ENCODE measurements around the gene NUDC.
A peak's percentile ranks its signal among the peaks of the same experiment; 100 is the strongest.
"Not testable (repeated sequence)": the region's sequence is repeated elsewhere in the genome, so short reads cannot be mapped to it uniquely, and the experiment has no call there.

NUDC gene

GRCh38 chr1:26989403-26990109 lies 68.0 kb downstream of the NUDC start:
- DNase-seq (ENCODE audit: low read depth in 1 of 2, low spot score in 1 of 2): not testable (repeated sequence)

- peak in 1 of 2 donors; percentile 19 for DNase-seq (ENCODE audit: low read depth in 1 of 2, low spot score in 1 of 2)
These were observed 70.0 kb downstream of the NUDC start for GRCh38 chr1:26991310-26992116.

- DNase-seq (ENCODE audit: low read depth in 1 of 2, low spot score in 1 of 2): peak; percentile 42 to 62
These were observed 71.9 kb downstream of the NUDC start, which contains the start of gene TRNP1 for GRCh38 chr1:26993237-26994019. TSS of gene TRNP1 (plus strand) at chr1:26993692. CDS start at chr1:26993787, 95 bp downstream.

GRCh38 chr1:26994020-26994786 lies 72.7 kb downstream of the NUDC start:
- no peak for DNase-seq (ENCODE audit: low read depth in 1 of 2, low spot score in 1 of 2)

GRCh38 chr1:26994787-26995517 lies 73.4 kb downstream of the NUDC start:
- no peak for DNase-seq (ENCODE audit: low read depth in 1 of 2, low spot score in 1 of 2)

- no peak for DNase-seq (ENCODE audit: low read depth in 1 of 2, low spot score in 1 of 2)
These were observed 74.5 kb downstream of the NUDC start for GRCh38 chr1:26996024-26996423.

Measured in stimulated activated CD4-positive, alpha-beta T cell treated with anti-CD3 and anti-CD28 coated beads, Interleukin-15, amount 100 ng/mL, for 1 hour (primary cell).